H1 (cell line): ENCODE measurements around the gene MAST2. TPM values are rescaled to one million over a fixed set of nuclear protein-coding genes. Genes with fewer than 3 reads are reported as not detected.

ENCODE experiments used
- JUND ChIP-seq: IDR thresholded peaks from 2 replicates; pipeline ENCODE4 v1.6.1; 2011; ENCODE audit warnings: mild to moderate bottlenecking, improper control_type of control experiment, low read length
- polyA plus RNA-seq, 7 experiments: library from polyadenylated mRNA; depleted of rRNA in 3 of 7; stranded (reverse) in 5 of 7; unstranded in 2 of 7; fragments of >200 nt in 5 of 7; fragments of 200-250 nt in 2 of 7; gene quantifications; 1 replicate in 5 of 7; 2 replicates in 1 of 7; 4 replicates in 1 of 7; pipeline versions ENCODE4 v1.2.1 to v1.2.3, GENCODE V29; 2011 to 2013; ENCODE audit warnings: missing spikeins in 2 of 7, mixed read lengths in 2 of 7
- total RNA-seq: library from RNA; stranded (reverse); fragmentation: NEBNext Ultra II Directional; extraction: Animal tissue kit (Norgen Biotek cat#: 25700); gene quantifications from 2 replicates; pipeline ENCODE4 v1.2.1, GENCODE V29; 2021

MAST2 gene
- total and polyA plus RNA-seq, 2 of the 8 experiments (the other 6 are each of a cell fraction or from before 2014, with no cell fraction given), result 20.5 to 35.4 TPM

DNA sequence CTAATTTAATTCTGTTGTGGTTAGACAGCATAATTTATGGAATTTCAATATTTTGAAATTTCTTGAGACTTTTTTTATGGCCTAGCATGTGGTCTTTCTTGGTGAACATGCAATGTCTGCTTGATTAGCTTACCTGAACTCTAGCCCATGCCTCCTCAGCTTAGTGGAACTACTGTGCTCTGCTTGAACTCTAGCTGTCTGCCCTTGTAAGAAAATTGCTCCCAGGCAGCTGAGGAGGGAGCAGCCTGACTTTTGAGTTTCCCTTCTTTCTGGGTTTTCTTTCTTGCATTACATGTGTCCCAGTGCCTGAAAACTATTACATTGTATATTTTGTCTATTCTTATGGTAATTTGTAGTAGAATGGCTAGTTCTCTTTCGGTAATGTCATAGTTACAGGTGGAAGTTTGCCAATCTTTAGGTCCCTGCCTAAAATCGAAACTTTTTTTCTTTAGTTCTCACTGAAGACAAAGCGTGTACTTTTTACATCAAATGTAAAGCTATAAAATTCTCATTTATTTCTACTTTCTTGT is 105.3 kb downstream of the MAST2 start (continued):
- no peak for TF ChIP-seq JUND
